Measurements from ENCODE around the gene HMBS.

Gene HMBS

DNA sequence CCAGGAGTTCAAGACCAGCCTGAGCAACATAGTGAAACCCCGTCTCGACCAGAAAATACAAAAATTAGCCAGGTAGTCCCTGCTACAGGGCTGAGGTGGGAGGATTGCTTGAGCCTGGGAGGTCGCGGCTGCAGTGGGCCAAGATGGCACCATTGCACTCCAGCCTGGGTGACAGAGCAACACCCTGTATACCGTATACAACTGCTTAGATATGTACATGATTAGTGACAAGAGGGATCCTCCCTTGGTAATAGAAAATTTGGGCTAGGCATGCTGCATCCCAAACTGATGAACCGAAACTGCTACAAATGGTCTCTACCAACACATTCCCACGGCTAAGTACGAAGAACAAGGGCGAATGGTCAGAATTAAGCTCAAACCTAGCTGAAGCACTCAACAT is 41.8 kb upstream of the HMBS start:
- no peak for DNase-seq (ENCODE audit: low read depth in 1 of 2, low spot score in 1 of 2)
- TF ChIP-seq, protein P1, sequence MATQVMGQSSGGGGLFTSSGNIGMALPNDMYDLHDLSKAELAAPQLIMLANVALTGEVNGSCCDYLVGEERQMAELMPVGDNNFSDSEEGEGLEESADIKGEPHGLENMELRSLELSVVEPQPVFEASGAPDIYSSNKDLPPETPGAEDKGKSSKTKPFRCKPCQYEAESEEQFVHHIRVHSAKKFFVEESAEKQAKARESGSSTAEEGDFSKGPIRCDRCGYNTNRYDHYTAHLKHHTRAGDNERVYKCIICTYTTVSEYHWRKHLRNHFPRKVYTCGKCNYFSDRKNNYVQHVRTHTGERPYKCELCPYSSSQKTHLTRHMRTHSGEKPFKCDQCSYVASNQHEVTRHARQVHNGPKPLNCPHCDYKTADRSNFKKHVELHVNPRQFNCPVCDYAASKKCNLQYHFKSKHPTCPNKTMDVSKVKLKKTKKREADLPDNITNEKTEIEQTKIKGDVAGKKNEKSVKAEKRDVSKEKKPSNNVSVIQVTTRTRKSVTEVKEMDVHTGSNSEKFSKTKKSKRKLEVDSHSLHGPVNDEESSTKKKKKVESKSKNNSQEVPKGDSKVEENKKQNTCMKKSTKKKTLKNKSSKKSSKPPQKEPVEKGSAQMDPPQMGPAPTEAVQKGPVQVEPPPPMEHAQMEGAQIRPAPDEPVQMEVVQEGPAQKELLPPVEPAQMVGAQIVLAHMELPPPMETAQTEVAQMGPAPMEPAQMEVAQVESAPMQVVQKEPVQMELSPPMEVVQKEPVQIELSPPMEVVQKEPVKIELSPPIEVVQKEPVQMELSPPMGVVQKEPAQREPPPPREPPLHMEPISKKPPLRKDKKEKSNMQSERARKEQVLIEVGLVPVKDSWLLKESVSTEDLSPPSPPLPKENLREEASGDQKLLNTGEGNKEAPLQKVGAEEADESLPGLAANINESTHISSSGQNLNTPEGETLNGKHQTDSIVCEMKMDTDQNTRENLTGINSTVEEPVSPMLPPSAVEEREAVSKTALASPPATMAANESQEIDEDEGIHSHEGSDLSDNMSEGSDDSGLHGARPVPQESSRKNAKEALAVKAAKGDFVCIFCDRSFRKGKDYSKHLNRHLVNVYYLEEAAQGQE (IDR thresholded peaks at IDR 0.05; ENCODE audit: insufficient replicate concordance, low read depth) = no peak
- TF ChIP-seq GABPA (IDR thresholded peaks at IDR 0.05; ENCODE audit: low read depth) (no peak), CTCF (IDR thresholded peaks at IDR 0.05; ENCODE audit: insufficient read depth, low read length) (no peak), SPI1 (IDR thresholded peaks at IDR 0.05; ENCODE audit: borderline replicate concordance, low read depth) (no peak), POLR2AphosphoS5 (IDR thresholded peaks at IDR 0.05; ENCODE audit: low read depth) (no peak)
- Histone ChIP-seq H3K4me3 (replicated peaks; ENCODE audit: insufficient read depth, low read length) (no peak overlapping the region), H3K27ac (replicated peaks) (no peak overlapping the region), H3K27me3 (ENCODE audit: insufficient read depth, poor library complexity, severe bottlenecking) (no peaks in the 10 kb centered on the region)

- DNase-seq (ENCODE audit: low read depth in 1 of 2, low spot score in 1 of 2) = no peak
- H3K27ac ChIP-seq (replicated peaks) = no peak overlapping the region
- no peak for TF ChIP-seq SPI1 (IDR thresholded peaks at IDR 0.05; ENCODE audit: borderline replicate concordance, low read depth)
- TF ChIP-seq CTCF (IDR thresholded peaks at IDR 0.05; ENCODE audit: insufficient read depth, low read length) = no peak
- no peak for TF ChIP-seq GABPA (IDR thresholded peaks at IDR 0.05; ENCODE audit: low read depth)
- TF ChIP-seq POLR2AphosphoS5 (IDR thresholded peaks at IDR 0.05; ENCODE audit: low read depth) = no peak
- TF ChIP-seq, protein P1 (IDR thresholded peaks at IDR 0.05; ENCODE audit: insufficient replicate concordance, low read depth) = no peak
- H3K4me3 ChIP-seq (replicated peaks; ENCODE audit: insufficient read depth, low read length) = no peak overlapping the region
- no peaks in the 10 kb centered on the region for H3K27me3 ChIP-seq (ENCODE audit: insufficient read depth, poor library complexity, severe bottlenecking)
Measured at GRCh38 chr11:119044708-119045107, 40.0 kb upstream of the HMBS start.

- Histone ChIP-seq H3K4me3 (replicated peaks; ENCODE audit: insufficient read depth, low read length) (no peak overlapping the region), H3K27me3 (ENCODE audit: insufficient read depth, poor library complexity, severe bottlenecking) (no peaks in the 10 kb centered on the region), H3K27ac (replicated peaks) (no peak overlapping the region)
- no peak for TF ChIP-seq SPI1 (IDR thresholded peaks at IDR 0.05; ENCODE audit: borderline replicate concordance, low read depth)
- TF ChIP-seq, protein P1 (IDR thresholded peaks at IDR 0.05; ENCODE audit: insufficient replicate concordance, low read depth) = no peak
- no peak for TF ChIP-seq GABPA (IDR thresholded peaks at IDR 0.05; ENCODE audit: low read depth)
- no peak for TF ChIP-seq CTCF (IDR thresholded peaks at IDR 0.05; ENCODE audit: insufficient read depth, low read length)
- TF ChIP-seq POLR2AphosphoS5 (IDR thresholded peaks at IDR 0.05; ENCODE audit: low read depth) = no peak
- DNase-seq (ENCODE audit: low read depth in 1 of 2, low spot score in 1 of 2) = no peak
Measured at GRCh38 chr11:119046489-119046888, 38.2 kb upstream of the HMBS start.

Data from HL-60 (cell line).